Tibial nerve (tissue), 4 donors: ENCODE data around the gene NLRP6. TPM values are rescaled to one million over a fixed set of nuclear protein-coding genes. Genes with fewer than 3 reads are reported as not detected.
"Not testable (repeated sequence)": the region's sequence is repeated elsewhere in the genome, so short reads cannot be mapped to it uniquely, and the experiment has no call there.

ENCODE experiments used
- DNase-seq, 2 donors: peaks; one replicate each; pipeline ENCODE4 v3.0.0-alpha.2; 2019; ENCODE audit warnings: low spot score in 2 of 2
- H3K27ac ChIP-seq, 4 donors: fragments of 200-600 bp; sonication (generic) in 3 of 4; one replicate each; pipeline ENCODE4 v1.5.1; 2017 to 2019; ENCODE audit warnings: mild to moderate bottlenecking in 1 of 4
- H3K27me3 ChIP-seq, 2 donors: fragments of 200-600 bp; sonication (generic) in 1 of 2; one replicate each; pipeline versions ENCODE4 v1.5.1 to v1.6.0; 2017 to 2019
- H3K36me3 ChIP-seq, 3 donors: fragments of 200-600 bp; sonication (generic); one replicate each; pipeline ENCODE4 v1.5.1; 2018 to 2019
- H3K4me1 ChIP-seq, 4 donors: fragments of 200-600 bp; sonication (generic) in 3 of 4; one replicate each; pipeline ENCODE4 v1.5.1; 2017 to 2019
- H3K4me3 ChIP-seq, 4 donors: fragments of 200-600 bp; sonication (generic) in 3 of 4; one replicate each; pipeline ENCODE4 v1.5.1; 2017 to 2019; ENCODE audit warnings: mild to moderate bottlenecking in 1 of 4, moderate library complexity in 1 of 4
- H3K9me3 ChIP-seq, 4 donors: fragments of 200-600 bp; sonication (generic) in 3 of 4; one replicate each; pipeline ENCODE4 v1.5.1; 2017 to 2019
- EP300 ChIP-seq, 2 donors: sonication (generic); formaldehyde crosslinking; IDR thresholded peaks; one replicate each; pipeline ENCODE4 v1.6.1; 2017; ENCODE audit warnings: antibody characterized with exemption in 2 of 2, mild to moderate bottlenecking in 1 of 2
- POLR2A ChIP-seq, 2 donors: fragments of 450-650 bp; IDR thresholded peaks; one replicate each; pipeline ENCODE4 v1.6.1; 2017; ENCODE audit warnings: antibody characterized with exemption in 2 of 2, mild to moderate bottlenecking in 2 of 2, moderate library complexity in 2 of 2
- WGBS, 2 donors: methylation state at CpG; one replicate each; pipeline ENCODE4 v1.1.5; 2018; 5-methylcytosine and 5-hydroxymethylcytosine counted together
- total RNA-seq, 4 donors: library from RNA; depleted of rRNA; stranded (reverse); fragments of >200 nt; gene quantifications; one replicate each; pipeline ENCODE4 v1.1.0, GENCODE V29; 2016
- TF ChIP-seq, protein P1 (sequence below), 5 experiments: fragments of 200-600 bp in 3 of 5; fragments of 450-650 bp in 2 of 5; sonication (generic) in 3 of 5; IDR thresholded peaks; one replicate each; pipeline ENCODE4 v1.5.1; 2016 to 2019; ENCODE audit warnings: antibody characterized with exemption in 5 of 5, mild to moderate bottlenecking in 3 of 5, moderate library complexity in 2 of 5

Gene NLRP6
- total RNA-seq, 4 donors from 2014 or later: 1.0 to 3.3 (median 1.7) TPM

- Histone ChIP-seq H3K9me3 (no peaks in the 10 kb centered on the region), H3K4me3 (peak overlapping the region in 1 of 4 donors; percentile 23), H3K36me3 (no peaks in the 10 kb centered on the region), H3K4me1 (peaks cover 4 to 59% (median 42%) of the 10 kb centered on the region in 4 donors), H3K27me3 (no peaks in the 10 kb centered on the region), H3K27ac (peak overlapping the region; percentile 86 to 97 (median 94))
- DNase-seq: no peak
- TF ChIP-seq POLR2A (IDR thresholded peaks at IDR 0.05) (no peak), EP300 (IDR thresholded peaks at IDR 0.05) (no peak)
- WGBS, 2 donors: 95 to 96% methylated on average over 3 of the region's 3 CpGs
Measured at GRCh38 chr11:327581-327923, 49.3 kb downstream of the NLRP6 start.

GRCh38 chr11:328012-328411 is 49.8 kb downstream of the NLRP6 start:
- DNase-seq: no peak
- TF ChIP-seq EP300 (IDR thresholded peaks at IDR 0.05) (no peak), POLR2A (IDR thresholded peaks at IDR 0.05) (no peak)
- TF ChIP-seq, protein P1, sequence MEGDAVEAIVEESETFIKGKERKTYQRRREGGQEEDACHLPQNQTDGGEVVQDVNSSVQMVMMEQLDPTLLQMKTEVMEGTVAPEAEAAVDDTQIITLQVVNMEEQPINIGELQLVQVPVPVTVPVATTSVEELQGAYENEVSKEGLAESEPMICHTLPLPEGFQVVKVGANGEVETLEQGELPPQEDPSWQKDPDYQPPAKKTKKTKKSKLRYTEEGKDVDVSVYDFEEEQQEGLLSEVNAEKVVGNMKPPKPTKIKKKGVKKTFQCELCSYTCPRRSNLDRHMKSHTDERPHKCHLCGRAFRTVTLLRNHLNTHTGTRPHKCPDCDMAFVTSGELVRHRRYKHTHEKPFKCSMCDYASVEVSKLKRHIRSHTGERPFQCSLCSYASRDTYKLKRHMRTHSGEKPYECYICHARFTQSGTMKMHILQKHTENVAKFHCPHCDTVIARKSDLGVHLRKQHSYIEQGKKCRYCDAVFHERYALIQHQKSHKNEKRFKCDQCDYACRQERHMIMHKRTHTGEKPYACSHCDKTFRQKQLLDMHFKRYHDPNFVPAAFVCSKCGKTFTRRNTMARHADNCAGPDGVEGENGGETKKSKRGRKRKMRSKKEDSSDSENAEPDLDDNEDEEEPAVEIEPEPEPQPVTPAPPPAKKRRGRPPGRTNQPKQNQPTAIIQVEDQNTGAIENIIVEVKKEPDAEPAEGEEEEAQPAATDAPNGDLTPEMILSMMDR (IDR thresholded peaks at IDR 0.05): no peak
- Histone ChIP-seq H3K4me1 (peaks cover 4 to 55% (median 40%) of the 10 kb centered on the region in 4 donors), H3K9me3 (no peaks in the 10 kb centered on the region), H3K27ac (peak overlapping the region in 3 of 4 donors; percentile 92 to 97 (median 95)), H3K27me3 (no peaks in the 10 kb centered on the region), H3K4me3 (no peak overlapping the region), H3K36me3 (no peaks in the 10 kb centered on the region)
- 94 to 95% methylated on average over 13 of the region's 13 CpGs for WGBS, 2 donors

- WGBS, 2 donors: 92 to 93% methylated on average over 15 of the region's 15 CpGs
- not testable (repeated sequence) for H3K27me3 ChIP-seq
- H3K27ac ChIP-seq: peak overlapping the region in 2 of 4 donors; percentile 92 to 97
Measured at GRCh38 chr11:328516-329100, 50.4 kb downstream of the NLRP6 start.

GRCh38 chr11:329886-330253 is 51.7 kb downstream of the NLRP6 start:
- H3K27me3 ChIP-seq: no peaks in the 10 kb centered on the region
- WGBS, 2 donors: 86 to 88% methylated on average over 2 of the region's 2 CpGs
- TF ChIP-seq EP300 (IDR thresholded peaks at IDR 0.05) (no peak), POLR2A (IDR thresholded peaks at IDR 0.05) (no peak)
- TF ChIP-seq, protein P1 (IDR thresholded peaks at IDR 0.05): no peak
- H3K9me3 ChIP-seq: no peaks in the 10 kb centered on the region
- no peak for DNase-seq
- no peak overlapping the region for H3K4me3 ChIP-seq
- H3K36me3 ChIP-seq: no peaks in the 10 kb centered on the region
- H3K27ac ChIP-seq: peak overlapping the region in 1 of 4 donors; percentile 10
- H3K4me1 ChIP-seq: peaks cover 4 to 54% (median 33%) of the 10 kb centered on the region in 4 donors

More at GRCh38 chr11:328516-329100, 50.4 kb downstream of the NLRP6 start:
- not testable (repeated sequence) for H3K4me3 ChIP-seq, H3K9me3 ChIP-seq, DNase-seq, H3K36me3 ChIP-seq
- peaks cover 4 to 53% (median 39%) of the 10 kb centered on the region in 4 donors for H3K4me1 ChIP-seq

GRCh38 chr11:330307-330693 is 52.1 kb downstream of the NLRP6 start:
- Histone ChIP-seq H3K9me3 (no peaks in the 10 kb centered on the region), H3K27me3 (no peaks in the 10 kb centered on the region), H3K27ac (peak overlapping the region in 1 of 4 donors; percentile 10), H3K4me1 (peaks cover 4 to 57% (median 32%) of the 10 kb centered on the region in 4 donors), H3K4me3 (no peak overlapping the region), H3K36me3 (no peaks in the 10 kb centered on the region)
- TF ChIP-seq, protein P1 (IDR thresholded peaks at IDR 0.05): no peak
- TF ChIP-seq POLR2A (IDR thresholded peaks at IDR 0.05) (no peak), EP300 (IDR thresholded peaks at IDR 0.05) (no peak)
- DNase-seq: no peak
- 59 to 67% methylated on average over 12 to 14 of the region's 14 CpGs for WGBS, 2 donors

DNA sequence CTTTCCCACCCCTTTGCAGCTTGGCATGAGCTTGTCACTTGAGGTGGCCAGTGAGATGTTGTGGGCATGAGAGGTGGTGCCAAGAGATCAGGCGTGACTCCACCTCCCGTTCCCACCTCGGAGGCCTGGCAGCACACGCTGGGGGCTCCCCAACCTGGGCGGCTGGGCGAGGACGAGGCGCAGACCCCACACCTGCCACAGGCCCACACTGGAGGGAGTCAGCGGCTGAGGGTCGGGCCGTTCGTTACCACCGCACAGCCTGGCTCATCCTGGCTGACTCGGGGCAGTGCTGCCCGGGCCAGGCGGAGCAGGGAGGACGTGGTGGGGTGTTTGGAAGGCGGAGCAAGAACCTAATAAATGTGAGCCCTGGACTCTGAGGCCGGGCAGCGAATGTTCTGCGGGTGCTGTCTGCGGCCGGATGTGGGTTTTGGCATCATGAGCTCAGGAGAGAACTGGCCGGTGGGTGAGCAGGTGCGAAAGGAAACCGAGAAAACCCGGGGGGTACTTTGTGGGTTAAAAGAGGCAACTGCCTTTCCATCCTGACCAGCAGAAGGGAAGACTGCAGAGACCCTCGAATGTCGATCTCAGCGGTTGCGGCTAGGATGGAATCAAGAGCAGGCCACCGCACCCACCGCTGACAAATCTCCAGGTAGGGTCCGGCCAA is 52.6 kb downstream of the NLRP6 start:
- peaks cover 4 to 57% (median 29%) of the 10 kb centered on the region in 4 donors for H3K4me1 ChIP-seq
- no peaks in the 10 kb centered on the region for H3K9me3 ChIP-seq
- no peaks in the 10 kb centered on the region for H3K36me3 ChIP-seq
- no peak overlapping the region for H3K27ac ChIP-seq
- DNase-seq: no peak
- H3K4me3 ChIP-seq: no peak overlapping the region
- 85 to 90% methylated on average over 26 to 34 of the region's 34 CpGs for WGBS, 2 donors
- TF ChIP-seq EP300 (IDR thresholded peaks at IDR 0.05): no peak
- TF ChIP-seq, protein P1 (IDR thresholded peaks at IDR 0.05): no peak
- no peak for TF ChIP-seq POLR2A (IDR thresholded peaks at IDR 0.05)
- H3K27me3 ChIP-seq: no peaks in the 10 kb centered on the region
